Right lung (tissue), 5 donors: ENCODE results near the gene EME2. TPM values are rescaled to one million over a fixed set of nuclear protein-coding genes. Genes with fewer than 3 reads are reported as not detected.

ENCODE experiments used
- DNase-seq, 2 donors: peaks; one replicate each; pipeline ENCODE4 v3.0.0-alpha.2; 2013
- polyA plus RNA-seq, 5 donors: library from polyadenylated mRNA; unstranded; fragments of 120-200 nt; gene quantifications; one replicate each; pipeline versions ENCODE4 v1.2.1 to v1.2.3, GENCODE V29; 2013; ENCODE audit warnings: inconsistent platforms in 1 of 5, low replicate concordance in 1 of 5; ENCODE audit not compliant: insufficient read length in 5 of 5, insufficient read depth in 1 of 5

The EME2 gene
- polyA plus RNA-seq, 5 donors = 6.7 to 10.5 (median 7.8) TPM

- no peak for DNase-seq
Measured at GRCh38 chr16:1777375-1778199, 5.0 kb downstream of the EME2 start.

GRCh38 chr16:1778200-1779179, 5.9 kb downstream of the EME2 start:
- DNase-seq = no peak

GRCh38 chr16:1779234-1779701, 6.7 kb downstream of the EME2 start:
- DNase-seq = no peak

GRCh38 chr16:1779741-1780676, 7.4 kb downstream of the EME2 start:
- DNase-seq = no peak

GRCh38 chr16:1780677-1781072, 8.1 kb downstream of the EME2 start:
- DNase-seq = no peak

GRCh38 chr16:1781254-1781653, 8.6 kb downstream of the EME2 start:
- no peak for DNase-seq

- DNase-seq = no peak
Measured at GRCh38 chr16:1781758-1782407, 9.3 kb downstream of the EME2 start.

- peak; percentile 99 to 100 for DNase-seq
Measured at GRCh38 chr16:1782408-1783264, 10.0 kb downstream of the EME2 start, which contains the start of the genes NUBP2 and SPSB3. Gene NUBP2 (plus strand): TSS chr16:1782960. CDS start chr16:1783021, 61 bp downstream. Gene SPSB3 (minus strand): TSS chr16:1782571. CDS start chr16:1781483, 1,088 bp downstream.

GRCh38 chr16:1784977-1785845, 12.6 kb downstream of the EME2 start:
- no peak for DNase-seq

GRCh38 chr16:1785846-1786170, 13.2 kb downstream of the EME2 start:
- no peak for DNase-seq

- no peak for DNase-seq
Measured at GRCh38 chr16:1786242-1787055, 13.8 kb downstream of the EME2 start.

- no peak for DNase-seq
Measured at GRCh38 chr16:1787056-1787321, 14.4 kb downstream of the EME2 start.

GRCh38 chr16:1787322-1788094, 14.9 kb downstream of the EME2 start:
- no peak for DNase-seq

GRCh38 chr16:1788095-1788707, 15.6 kb downstream of the EME2 start:
- no peak for DNase-seq

GRCh38 chr16:1788708-1789100, 16.1 kb downstream of the EME2 start:
- no peak for DNase-seq

- no peak for DNase-seq
Measured at GRCh38 chr16:1789643-1790045, 17.0 kb downstream of the EME2 start.

GRCh38 chr16:1790261-1790610, 17.6 kb downstream of the EME2 start:
- DNase-seq = no peak
